Fibroblast of skin of abdomen (primary cell): Measurements from ENCODE around the gene CBX2. TPM values are rescaled to one million over a fixed set of nuclear protein-coding genes. Genes with fewer than 3 reads are reported as not detected.

Experiments used
- DNase-seq: peaks from one replicate; pipeline ENCODE4 v3.0.0-alpha.2; 2013
- polyA plus RNA-seq, 2 experiments: library from polyadenylated mRNA; unstranded; fragments of 120-200 nt; gene quantifications; one replicate each; pipeline ENCODE4 v1.2.1, GENCODE V29; 2013; ENCODE audit not compliant: insufficient read length in 2 of 2

Gene CBX2
- polyA plus RNA-seq (2013, experiment 1 of 2; ENCODE audit: insufficient read length), result 6.8 TPM
- polyA plus RNA-seq (2013, experiment 2 of 2; ENCODE audit: insufficient read length), result 6.8 TPM

DNA sequence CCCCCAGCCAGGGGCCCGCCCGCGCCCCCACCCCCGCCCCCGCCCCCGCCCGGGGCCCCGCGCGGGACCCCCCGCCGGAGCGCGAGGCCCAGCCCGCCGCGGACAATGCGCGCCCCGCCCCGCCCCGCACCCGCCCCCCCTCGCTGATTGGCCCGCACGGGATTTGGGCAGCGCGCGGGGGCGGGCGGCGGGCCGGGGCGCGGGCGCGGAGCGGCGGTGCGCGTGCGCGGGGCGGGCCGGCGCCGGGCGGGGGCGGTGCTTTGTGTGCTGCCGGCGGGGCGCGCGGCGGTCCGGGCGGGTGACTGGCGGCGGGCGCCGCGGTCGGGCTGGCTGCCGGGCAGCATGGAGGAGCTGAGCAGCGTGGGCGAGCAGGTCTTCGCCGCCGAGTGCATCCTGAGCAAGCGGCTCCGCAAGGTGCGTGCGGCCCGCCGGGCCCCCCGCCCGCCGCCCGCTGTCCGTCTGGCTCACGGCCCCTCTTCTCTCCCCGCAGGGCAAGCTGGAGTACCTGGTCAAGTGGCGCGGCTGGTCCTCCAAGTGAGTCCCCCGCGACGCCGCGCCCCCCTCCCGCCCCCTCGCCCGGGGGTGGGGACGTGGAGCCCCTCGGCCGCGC, at the start of gene CBX2:
CBX2 (plus strand) TSS at position 255 of the 610 bp plus-strand sequence; CDS start at position 343, 88 bp downstream.
- peak; percentile 80 for DNase-seq

DNA sequence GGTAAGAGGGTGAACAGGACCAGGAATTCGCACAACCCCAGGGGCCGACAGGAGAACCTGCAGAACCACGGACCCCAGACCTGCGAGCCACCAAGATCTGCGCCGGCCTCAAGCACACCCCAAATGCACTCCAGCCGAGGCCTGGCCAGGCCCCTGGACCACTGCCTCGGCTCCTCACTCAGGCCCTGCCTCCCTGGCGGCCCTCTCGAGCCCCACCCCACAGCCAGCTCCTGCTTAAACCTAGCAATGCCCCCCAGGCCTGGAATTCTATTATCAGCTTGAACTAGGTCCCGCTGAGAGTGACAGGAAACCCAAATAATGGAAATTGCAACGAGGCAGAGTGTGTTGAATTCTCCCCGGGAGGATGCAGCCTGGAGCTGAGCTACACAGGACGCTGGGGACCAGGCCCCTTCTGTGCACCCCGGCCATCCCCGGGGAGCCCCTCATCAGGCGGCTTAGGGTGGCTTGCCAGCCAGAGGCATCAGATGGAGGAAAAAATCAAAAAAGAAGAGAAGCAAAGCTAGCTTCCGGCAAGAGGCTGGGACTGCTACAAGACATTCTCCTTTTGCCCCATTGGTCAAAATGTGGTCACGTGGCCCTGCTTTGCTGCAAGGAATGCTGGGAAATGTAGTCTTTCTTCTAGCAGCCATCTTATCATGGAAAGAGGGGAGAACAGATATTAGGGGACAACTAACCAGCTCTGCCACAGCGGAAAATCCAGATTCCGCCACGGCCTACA, 49.6 kb upstream of the CBX2 start:
- DNase-seq, result peak; percentile 90

DNA sequence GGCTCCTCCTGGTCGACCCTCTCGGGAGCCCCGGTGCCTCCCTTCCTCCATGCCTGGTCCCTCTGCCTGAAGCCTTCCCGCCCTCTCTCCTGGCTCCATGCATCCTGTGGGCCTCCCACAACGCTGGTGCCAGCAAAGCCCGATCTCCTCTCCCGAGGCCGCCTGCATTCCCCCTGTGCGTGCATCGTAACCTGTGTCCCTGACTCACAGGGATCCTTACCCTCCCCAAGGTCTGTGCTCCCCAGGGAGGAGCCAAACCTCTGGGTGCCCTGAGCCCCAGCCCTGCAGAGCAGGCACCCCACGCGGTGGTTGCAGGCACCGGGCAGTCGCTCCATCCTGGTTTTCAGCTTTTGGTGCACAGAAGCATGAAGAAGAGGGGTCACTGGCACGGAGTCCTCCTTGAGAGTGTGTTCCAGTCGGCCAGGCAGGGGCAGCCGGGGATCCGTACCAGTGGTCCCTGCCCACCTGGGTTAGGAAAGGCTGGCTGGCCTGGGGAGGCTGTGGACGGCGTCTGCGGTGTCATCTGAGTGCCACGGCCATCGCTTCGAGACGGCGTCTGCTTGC, 49.0 kb upstream of the CBX2 start:
- no peak for DNase-seq

DNA sequence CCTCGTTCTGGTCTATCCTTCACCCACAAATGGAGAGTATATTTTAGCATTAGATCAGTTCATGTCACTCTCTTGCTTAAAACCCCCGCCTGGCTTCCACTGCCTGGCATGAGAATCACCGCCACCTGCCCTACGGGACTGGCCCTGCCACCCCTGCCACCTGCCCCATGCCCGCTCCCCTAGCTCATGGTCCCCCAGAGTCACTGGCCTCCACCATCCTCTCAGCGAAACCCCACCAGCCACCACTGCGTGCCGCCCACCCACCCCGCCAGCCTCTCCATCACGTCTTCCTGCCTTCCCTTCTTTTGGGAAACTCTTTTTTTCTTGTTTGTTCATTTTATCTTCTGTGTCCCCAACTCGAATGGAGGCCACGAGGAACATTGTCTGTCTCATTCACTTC, 48.2 kb upstream of the CBX2 start:
- no peak for DNase-seq

DNA sequence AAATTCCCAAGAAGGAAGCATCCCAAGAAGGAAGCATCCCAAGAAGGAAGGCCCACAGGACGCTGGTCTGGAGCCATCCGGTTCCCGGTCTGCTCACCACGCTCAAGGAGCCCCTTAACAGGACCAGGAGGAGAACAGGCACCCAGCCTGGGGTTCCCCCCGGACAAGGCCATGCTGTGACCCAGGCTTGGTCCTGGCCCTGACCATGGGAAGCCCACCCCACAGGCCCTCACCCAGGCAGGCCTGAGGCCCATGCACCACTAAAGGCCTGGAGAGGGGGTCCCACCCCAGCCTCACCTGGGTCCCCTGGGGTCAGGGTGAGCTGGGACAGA, 47.5 kb upstream of the CBX2 start:
- no peak for DNase-seq

DNA sequence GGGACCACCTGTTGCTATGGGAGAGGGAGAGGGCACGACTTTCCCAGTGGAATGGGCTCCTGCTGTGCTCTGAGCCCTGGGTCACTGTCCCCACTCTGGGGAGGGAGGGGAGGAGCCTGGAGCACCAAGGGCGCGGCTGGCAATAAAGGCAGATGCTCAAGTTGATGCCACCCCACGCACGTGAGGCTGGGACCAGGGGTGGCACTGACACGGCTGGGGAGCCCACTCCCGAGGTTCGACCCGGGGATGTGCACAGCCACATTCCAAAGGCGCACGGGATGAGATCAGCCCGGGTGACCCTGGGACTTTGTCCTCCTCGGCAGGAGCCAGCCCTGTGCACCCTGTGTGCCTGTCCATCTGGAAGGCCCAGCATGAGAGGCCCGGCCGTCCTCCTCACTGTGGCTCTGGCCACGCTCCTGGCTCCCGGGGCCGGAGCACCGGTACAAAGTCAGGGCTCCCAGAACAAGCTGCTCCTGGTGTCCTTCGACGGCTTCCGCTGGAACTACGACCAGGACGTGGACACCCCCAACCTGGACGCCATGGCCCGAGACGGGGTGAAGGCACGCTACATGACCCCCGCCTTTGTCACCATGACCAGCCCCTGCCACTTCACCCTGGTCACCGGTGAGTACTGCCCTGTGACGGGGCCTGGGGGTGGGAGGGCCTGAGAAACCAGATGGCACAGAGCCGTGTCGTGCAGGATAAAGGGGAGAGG, 47.0 kb upstream of the CBX2 start, which contains the start of gene ENPP7:
ENPP7 (plus strand) TSS at position 175 of the 715 bp plus-strand sequence; CDS start at position 372, 197 bp downstream.
- DNase-seq, result no peak

DNA sequence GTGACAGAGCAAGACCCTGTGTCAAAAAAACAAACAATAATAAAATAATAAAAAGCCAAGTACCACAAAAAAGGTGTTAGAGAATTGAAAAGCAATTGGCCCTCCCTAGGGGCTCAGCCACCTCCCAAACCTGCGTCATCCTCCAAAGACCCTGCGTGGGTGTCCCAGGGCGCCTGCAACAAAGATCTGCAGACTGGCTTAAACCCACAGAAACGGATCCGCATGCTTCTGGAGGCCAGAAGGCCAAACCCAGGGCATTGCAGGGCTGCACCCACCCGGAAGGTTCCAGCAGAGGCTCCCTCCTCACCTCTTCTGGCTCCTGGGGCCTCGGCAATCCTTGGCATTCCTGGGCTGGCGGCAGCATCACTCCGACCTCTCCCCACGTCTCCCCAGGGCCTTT, 45.7 kb upstream of the CBX2 start:
- DNase-seq, result no peak

DNA sequence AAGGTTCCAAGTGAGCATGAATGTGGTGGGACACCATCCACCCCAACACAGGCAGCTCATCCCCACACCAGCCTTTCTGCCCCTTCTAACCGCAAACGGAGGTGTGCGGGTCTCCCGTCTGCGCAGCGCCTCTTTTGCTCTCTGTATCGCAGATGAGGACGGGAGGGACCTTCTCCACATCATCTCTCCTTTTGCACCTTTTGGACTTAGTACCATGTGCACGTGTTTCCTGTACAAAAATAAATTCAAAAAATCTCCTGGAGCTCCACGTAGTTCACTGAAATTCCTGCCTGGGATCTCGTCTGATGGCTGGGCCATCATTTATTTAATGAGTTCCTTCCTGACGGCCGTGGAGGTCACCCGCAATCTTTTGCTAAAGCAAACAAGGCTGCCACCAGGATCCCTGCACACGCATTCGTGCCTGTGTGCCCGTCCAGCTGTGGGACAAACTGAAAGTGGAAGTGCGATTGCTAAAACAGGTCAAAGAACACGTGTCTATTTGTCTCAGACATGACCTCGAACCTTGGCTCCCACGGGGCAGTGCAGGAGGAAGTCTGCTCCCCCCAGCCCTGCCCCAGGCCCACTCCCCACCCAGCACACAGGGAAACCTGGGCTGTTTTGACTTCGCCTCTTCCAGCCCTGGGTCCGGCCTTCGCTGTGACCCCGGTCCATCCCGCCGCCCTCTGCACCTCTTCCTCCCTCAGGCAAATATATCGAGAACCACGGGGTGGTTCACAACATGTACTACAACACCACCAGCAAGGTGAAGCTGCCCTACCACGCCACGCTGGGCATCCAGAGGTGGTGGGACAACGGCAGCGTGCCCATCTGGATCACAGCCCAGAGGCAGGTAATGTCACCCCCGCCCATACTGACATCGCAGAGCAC, 44.9 kb upstream of the CBX2 start:
- no peak for DNase-seq

DNA sequence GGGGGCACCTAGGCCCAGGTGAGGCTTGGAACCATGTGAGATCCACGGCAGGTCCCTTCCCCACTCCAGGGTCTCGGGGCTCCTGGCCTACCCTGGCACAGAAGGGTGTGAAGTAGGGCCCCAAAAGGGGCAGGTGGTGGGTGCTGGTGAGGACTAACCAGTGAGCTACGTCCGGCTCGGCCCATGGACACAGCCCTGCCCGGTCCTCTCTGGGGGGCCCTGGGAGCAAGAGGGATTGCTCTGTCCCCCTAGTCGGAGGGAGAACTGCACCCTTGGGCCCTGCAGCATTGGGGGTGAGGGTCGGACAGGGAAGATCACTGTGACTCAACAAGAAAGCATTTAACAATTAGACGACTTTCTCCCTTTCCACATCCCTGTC, 44.3 kb upstream of the CBX2 start:
- no peak for DNase-seq

DNA sequence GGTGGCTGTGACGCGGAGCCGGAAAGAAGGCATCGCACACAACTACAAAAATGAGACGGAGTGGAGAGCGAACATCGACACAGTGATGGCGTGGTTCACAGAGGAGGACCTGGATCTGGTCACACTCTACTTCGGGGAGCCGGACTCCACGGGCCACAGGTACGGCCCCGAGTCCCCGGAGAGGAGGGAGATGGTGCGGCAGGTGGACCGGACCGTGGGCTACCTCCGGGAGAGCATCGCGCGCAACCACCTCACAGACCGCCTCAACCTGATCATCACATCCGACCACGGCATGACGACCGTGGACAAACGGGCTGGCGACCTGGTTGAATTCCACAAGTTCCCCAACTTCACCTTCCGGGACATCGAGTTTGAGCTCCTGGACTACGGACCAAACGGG, 42.9 kb upstream of the CBX2 start:
- no peak for DNase-seq

DNA sequence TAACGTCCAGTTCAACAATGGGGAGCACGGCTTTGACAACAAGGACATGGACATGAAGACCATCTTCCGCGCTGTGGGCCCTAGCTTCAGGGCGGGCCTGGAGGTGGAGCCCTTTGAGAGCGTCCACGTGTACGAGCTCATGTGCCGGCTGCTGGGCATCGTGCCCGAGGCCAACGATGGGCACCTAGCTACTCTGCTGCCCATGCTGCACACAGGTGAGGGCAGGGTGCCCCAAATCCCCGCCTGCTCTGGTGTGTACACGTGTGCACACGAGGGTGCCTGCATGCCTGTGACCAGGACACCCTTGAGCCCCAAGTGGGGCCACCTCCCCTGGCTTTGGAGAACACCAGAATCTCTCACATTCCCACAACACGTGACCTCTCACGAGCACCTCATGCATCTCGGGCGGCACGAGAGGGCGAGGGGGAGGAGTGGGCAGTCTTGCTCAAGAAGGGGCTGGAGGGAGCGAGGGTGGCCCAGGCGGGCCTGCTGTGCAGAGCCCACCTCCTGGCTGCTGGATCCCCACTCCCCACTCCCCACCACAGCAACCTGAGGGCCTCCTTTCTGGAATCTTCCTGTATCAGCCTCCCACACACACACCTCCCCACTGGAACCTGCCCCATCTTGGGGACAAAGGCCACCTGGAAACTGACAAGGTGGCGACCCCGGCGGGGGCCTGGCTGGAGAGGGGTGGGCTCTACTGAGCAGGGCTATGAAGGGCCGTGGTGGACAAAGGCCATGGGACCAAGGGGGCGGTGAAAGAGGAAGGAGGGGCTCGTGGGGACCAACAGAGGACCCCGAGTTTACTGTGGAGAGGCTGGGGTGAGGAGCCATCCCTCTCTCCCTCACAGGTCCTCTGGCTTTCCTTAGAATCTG, 40.7 kb upstream of the CBX2 start:
- DNase-seq, result no peak

DNA sequence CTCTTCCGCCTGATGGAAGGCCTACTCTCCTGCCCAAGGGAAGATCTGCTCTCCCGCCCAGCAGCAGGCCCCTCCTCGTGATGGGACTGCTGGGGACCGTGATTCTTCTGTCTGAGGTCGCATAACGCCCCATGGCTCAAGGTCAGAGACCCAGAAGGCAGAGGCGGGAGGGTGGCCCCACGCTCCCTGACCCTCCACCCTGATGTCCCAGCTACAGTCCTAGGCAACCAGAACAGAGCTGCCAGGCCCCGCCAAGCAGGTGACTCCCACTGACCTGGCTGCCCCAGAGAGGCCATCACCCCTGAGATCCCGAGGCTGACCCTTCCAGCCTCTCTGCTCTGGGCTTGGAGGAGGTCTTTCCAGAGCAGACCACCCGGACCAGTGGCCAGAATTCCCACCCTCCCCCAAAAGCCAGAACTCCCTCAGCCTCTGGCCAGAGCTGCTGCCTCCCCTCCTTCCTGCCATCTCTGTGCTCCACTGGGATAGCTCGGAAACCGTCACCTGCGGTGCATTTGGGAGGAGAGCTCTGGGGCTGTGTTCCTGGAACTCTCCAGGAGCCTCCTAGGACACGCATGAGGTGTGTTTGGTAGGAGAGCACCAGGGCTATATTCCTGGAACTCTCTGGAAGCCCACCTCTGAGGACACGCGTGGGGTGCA, 39.9 kb upstream of the CBX2 start:
- no peak for DNase-seq

DNA sequence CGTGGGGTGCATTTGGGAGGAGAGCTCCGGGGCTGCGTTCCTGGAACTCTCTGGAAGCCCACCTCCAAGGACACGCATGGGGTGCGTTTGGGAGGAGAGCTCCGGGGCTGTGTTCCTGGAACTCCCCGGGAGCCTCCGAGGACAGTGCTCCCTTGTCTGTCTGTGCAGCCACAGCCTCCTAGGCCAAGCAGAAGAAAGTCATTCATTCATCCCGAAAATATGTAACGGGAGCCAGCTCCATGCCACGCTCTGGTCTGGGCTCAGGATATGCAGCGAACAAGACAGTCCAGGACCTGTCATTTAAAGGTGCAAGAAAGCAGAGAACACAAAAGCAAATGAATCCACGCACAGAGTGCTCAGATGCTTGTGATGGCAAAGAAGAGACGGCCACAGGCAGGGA, 39.3 kb upstream of the CBX2 start:
- DNase-seq, result no peak

DNA sequence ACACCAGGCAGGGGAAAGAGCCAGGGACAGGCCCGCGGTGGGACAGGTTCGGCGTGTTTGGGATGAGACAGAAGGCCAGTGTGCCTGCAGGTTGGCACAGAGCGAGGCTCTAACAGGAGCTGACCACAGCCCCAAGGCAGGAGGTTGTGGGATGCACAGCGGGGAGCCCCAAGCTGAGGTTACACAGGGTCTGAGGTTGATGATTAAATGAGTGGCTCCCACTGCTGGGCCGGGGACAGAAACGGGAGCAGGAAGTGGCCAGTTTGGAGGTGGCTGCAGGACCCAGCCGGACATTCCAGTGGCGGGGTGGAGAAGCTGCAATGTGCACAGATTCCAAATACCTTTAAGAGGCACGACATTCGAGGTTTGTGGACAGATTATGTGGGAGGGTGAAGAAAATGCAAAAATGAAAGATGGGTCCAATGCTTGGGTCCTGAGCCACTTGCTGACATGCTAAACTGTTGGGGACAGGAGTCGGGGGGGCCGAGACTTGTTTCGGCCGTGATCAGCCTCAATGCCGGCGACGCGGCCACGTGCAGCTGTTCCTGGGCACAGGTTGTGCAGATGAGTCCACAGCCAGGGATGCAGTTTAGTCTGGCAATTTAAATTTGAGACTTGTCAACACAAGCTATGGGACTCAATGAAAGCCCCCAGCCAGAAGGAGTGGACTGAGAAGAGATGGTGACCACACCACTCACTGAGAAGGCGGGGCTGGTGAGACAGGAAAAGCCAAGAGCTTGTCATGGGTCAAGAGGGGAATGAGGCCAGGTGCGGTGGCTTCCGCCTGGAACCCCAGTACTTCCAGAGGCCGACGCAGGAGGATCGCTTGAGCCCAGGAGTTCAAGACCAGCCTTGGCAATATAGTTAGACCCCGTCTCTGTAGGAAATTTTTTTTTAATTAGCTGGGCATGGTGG, 38.5 kb upstream of the CBX2 start:
- DNase-seq, result no peak

DNA sequence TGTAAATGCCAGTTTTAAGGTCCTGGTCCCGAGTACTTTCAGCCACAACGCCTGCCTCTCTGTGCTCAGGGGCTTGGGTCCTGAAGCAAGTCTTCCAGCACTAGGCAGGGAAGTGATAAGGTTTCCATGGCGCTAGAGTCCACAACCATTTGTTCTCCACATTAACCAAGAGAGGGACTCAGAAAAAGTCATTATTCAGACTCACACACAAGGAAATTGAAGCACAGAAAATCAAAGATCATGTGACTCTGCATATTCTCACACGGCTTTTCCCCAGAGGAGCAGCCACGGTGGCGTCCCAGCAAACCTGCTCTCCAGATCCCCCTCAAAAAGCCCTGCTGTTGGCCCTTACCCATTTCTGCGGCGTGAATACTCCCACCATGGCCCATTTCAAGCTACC, 37.5 kb upstream of the CBX2 start:
- DNase-seq, result no peak

DNA sequence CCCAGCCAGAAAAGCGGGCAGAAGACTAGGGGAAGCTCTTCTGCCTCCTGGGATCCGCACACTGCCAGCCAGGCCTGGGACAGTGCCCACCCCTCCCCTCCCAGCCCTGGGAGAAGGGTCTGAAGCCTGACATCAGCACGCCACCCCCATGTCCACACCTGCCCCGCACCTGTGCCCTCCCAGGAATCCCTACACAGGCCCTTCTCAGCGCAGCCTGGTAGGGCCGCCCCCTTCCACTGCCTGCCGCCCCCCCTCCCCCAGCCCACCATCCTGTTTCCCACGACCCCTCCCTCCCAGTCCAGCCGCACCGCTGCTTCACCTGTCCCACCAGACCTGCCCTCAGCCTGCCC, 36.6 kb upstream of the CBX2 start:
- DNase-seq, result no peak

DNA sequence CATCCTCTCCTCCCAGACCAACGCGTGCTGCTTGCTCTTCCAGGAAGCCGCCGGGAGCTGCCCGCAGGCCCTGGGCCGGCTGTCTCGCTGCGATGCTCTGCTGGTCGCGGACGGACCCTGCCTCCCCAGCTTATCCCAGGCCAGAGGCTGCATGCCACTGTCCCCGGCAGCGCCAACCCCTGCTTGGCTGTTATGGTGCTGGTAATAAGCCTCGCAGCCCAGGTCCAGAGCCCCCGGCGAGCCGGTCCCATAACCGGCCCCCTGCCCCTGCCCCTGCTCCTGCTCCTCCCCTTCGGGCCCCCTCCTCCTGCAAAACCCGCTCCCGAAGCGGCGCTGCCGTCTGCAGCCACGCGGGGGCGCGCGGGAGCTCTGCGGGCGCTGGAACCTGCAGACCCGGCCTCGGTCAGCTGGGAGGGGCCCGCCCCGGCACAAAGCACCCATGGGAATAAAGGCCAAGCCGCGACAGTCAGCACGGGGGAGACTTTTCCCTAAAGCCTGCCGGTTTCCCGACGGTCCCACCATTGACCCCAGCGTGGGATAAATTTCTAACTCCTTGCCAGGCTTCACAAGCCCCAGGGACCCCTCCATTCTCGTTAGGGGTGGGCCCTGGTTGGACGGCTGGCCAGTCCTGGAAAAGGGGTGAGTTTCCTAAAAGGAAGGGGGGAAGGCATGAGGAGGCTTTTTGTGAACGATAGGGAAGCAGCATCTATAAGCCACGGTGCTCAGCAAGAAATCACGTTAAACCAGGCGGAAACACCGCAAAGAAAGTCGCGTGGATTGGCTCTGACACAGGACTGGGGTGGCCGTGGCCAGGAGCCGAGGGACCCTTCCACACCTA, 36.0 kb upstream of the CBX2 start:
- DNase-seq, result peak; percentile 31

DNA sequence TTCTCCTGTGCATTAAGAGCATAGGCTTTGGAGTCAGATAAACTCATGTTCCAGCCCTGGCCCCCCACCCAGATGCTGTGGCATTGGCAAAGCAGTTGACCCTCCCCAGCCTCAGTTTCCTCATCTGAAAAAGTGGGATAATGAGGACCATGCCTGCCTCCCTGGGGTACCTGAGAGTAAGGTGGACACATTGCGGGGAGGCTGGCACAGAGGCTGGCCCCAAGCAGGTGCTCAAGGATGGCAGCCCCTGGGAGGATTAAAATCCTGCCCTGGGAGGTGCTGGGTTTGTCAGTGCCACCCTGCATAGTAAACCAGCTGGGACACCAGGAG, 35.4 kb upstream of the CBX2 start:
- no peak for DNase-seq

DNA sequence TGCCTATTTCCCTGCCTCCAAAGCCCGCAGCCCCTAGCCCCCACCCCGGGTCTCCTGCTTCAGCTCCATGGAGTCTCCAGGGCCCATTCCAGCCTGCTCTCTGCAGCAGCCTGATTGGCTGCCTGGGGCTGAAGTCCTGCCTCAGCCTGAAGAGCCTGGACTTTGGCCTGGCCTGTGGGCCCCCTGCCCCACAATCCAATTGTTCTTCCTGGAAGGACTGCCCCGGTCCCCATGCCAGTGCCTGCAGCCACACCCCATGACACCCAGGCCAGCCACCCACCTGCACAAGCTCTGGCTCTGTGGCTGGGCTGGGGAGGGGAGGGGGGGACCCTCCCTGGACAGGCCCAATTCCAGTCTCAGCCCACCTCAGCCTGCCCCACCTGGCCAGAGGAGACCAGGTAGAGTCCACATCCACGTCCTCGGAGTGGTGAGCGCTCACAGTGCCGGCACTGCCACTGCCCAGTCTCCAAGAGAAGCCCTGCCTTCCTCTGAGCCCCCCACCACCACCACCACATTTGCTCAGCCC, 34.9 kb upstream of the CBX2 start:
- no peak for DNase-seq
